ENCODE measurements around the gene TMEM179.

Gene TMEM179

DNA sequence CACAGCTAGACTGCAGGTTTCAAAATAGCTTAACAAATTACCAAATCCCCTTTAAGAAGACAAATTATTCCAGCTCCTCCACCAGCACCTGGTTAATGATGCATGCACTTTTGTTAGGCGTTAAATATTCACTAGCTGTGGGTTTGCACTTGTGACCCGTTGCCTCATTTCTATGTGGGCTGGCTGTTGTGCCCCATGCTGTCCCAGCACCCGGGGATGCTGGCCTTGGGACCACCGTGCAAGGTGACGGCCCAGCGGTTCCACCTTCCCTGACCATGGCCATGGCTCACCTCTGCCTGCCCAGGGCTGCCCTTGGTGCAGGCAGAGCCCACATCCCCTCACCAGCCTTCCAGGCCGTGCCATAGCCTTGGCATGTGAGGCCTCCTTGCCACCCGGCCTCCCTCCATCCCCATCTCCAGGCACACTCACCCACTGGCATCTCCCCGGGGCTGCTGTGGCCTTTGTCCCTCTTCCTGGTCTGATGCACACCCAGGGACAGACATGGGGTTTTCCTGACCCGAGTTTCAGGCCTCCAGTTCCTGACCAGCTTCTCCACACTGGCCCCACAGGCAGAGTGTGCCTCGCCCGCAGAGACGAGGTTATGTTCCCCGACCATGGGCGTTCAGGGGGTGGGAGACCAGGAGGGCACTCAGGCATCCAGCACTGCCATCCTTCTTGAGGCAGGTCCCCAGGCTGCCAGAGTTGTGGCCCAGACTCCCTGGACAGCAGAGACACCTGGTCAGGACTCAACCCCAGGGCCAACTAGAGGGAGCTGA lies 45.4 kb downstream of the TMEM179 start:
- in situ Hi-C loops (cut with HindIII; ENCODE audit: low sequenced_read_pairs) = no loop called here

DNA sequence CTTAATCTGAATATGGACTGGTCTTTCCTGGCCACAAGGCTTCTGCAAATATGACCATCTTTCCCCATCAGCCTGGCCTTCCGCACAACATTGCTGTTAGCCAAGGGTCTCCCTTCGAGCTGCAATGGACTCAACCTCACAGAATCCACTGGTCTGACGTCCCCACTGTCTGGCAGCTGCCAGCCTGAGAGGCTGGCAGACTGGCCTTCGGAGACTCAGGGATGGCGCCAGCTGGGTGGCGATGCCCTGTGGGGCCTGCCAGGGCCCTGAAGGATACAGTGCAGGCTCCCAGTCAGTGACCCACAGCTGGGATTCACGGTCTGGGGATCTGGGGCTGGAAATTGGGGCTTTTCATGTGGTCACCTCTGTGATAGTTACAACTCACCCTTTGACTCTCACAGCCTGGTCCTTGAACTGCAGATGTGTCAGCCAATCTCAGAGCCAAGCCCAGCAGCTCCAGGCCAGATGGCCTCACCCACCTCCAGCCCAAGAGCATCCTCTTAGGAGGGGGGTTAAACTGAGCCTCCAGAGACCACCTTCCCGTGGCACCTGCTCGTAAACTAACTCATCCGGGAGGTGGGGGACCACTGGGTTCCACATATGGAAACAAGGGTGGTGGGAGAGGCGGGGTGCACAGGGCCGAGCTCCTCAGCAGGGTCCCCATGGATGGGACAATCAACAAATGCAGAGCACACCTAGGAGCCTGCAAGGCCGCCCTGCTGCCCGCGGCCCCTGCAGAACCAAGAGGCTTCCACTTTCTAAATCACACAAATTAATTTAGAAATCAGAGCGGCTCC lies 46.1 kb downstream of the TMEM179 start:
- in situ Hi-C loops (cut with HindIII; ENCODE audit: low sequenced_read_pairs) = no loop called here

DNA sequence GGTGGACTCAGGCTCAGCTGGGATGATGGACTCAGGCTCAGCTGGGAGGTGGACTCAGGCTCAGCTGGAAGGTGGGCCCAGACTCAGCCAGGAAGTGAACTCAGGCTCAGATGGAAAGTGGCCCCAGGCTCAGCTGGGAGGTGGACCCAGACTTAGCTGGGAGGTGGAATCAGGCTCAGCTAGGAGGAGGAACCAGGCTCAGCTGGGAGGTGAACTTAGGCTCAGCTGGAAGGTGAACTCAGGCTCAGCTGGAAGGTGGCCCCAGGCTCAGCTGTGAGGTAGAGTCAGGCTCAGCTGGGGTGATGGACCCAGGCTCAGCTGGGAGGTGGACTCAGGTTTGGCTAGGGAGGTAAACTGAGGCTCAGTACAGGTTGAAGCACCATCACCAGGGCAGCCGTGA lies 46.8 kb downstream of the TMEM179 start:
- in situ Hi-C loops (cut with HindIII; ENCODE audit: low sequenced_read_pairs) = no loop called here

DNA sequence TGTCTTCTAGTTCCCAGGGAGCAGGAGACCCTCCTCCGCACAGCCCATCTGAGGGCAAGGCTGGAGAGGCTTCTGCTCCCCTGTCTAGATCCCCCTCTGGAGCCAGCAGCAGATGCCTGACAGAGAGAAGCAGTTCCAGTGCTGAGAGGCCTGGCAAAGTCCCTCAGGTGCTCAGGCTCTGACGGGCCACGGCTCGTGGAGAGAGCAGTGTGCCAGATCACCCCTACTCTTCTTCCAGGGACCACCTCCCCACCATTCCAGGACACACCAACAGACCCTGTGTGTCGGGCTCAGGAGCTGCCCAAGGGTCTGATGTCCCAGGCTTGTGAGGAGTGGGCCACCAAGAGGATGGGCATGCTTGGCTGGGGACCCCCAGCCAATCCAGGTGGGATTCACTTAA lies 47.5 kb downstream of the TMEM179 start:
- in situ Hi-C loops (cut with HindIII; ENCODE audit: low sequenced_read_pairs) = no loop called here

DNA sequence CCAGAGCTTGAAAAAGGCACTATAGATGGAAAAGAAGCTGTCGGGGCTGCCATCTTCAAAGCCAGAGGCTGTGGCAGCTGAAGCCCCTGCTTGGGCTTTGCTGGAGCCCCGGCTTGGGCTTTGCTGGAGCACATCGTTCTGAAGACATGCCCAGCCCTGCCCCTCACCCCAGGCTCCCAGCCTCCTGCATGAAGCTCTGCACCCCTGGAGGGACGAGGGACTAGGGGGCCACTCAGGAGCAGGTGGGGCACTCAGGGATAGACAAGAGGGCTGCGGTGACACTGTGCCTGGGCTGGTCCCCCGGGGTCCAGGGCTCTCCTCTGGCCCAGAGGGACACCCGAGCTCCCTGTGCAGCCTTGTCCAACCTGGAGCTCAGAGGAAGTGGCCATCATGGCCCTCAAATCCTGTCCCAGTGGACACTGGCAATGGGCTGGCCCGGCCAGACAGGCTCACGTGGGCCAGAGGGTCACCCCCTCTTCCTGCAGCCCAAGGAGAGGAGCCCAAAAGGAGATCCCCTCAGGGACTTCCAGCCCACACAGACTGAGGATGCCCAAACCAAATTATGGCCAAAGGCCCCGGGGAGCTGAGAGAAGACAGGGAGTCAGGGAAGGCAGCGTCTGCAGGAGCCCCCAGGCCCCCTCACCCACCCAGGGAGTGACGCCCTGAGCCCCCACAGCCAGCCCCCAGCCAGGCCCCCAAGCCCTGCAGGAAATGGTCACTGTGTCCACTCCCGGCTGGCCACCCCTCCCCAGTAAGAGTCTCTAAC lies 48.1 kb downstream of the TMEM179 start:
- in situ Hi-C loops (cut with HindIII; ENCODE audit: low sequenced_read_pairs) = no loop called here

DNA sequence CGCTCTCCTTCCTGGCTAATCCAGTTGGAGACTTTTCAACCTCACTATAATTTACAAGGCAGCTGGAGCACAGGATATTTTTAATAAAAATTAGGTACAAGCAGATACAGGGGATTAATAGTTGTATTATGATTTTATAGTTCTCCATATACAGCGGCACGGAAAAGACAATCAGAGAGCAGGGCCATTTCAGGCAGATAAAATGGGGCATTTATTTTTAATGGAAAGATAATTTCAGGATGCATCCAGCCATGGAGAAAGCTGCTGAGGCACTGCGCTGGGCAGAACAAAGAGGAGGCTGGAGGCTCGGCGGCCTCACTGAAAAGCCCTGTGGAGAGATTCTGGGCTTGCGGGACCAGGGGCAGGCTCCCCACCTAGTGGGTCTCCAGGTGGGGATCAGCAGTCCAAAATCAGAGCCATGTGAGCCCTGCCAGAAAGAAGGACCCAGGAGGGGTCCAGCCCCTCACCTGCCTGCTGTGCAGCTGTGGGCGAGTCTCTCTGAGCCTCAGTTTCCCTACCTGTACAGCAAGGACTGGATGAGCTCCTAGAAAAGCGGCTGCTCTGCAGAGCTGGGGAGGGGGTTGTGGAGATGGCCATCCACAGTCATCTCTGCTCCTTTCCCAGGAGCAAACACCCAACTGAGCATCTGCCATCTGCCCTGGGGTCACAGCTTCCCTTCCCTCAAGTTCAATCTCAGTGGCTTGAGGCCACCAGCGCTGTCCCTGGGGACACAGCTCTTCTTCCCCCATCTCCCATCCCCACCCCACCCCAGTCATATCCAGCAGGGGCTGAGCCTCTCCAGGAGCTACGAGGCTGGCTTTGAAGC lies 48.9 kb downstream of the TMEM179 start:
- in situ Hi-C loops (cut with HindIII; ENCODE audit: low sequenced_read_pairs) = no loop called here

DNA sequence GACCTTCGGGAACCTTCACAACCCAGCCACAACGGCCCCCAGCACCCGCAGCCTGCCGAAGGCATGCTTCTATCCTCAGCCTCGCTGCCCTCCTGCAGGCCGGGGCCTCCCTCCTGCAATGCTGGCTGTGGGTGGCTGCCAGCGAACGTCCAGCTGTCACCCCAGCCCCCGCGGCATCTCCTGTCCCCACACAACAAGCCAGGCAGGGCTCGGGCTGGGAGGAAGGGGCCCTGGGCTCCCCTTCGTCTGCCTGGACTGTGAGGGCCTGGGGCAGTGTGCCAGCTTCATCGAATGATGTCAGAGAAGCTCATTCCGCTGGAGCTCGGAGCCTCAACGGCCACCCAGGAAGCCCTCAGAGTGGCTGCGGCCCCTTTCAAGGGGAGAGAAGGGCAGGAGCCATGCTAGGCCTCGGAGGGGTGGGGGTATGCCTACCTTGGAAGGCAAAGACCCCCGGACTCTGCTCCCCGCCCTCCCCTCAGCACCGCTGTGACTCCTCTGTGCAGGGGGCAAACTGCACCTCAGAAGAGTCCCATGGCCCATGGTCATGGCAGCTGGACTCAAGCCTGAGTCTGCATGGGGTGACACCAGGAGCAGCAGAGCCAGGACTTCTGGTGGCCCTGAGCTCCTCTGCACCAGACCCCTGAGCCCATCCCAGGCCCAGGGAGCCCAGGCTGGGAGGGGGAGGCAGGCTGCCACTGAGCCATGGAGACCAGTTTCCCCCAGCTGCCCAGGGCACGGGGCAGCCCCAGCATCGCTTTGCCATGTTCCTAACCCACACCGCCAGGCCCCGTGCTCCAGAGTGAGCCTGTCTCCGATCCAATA lies 49.8 kb downstream of the TMEM179 start:
- in situ Hi-C loops (cut with HindIII; ENCODE audit: low sequenced_read_pairs) = no loop called here

DNA sequence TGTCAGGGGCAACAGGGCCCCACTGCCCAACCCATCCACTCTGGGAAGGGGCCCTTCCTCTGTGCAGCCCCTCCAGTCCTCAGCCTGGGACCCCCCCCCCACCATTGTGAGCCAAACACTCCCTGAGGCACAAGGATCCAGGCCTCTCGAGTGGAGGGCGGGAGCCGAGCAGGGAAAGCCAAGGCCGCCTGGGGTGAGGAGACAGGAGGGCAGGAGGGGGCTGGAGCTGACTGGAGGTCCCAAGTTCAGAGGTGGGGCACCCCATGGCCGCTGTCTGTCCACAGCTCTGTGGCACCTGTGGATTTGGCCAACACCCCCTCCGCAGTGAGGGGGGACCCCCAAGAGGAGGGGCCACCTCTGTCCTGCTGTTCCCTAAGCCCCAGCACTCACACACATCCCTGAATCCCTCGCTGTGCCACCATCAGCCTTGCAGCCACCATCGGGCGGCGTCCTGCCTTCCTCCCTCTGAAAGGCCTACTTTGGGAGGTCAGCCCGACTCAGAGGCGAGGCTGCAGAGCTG lies 50.4 kb downstream of the TMEM179 start:
- in situ Hi-C loops (cut with HindIII; ENCODE audit: low sequenced_read_pairs) = no loop called here

DNA sequence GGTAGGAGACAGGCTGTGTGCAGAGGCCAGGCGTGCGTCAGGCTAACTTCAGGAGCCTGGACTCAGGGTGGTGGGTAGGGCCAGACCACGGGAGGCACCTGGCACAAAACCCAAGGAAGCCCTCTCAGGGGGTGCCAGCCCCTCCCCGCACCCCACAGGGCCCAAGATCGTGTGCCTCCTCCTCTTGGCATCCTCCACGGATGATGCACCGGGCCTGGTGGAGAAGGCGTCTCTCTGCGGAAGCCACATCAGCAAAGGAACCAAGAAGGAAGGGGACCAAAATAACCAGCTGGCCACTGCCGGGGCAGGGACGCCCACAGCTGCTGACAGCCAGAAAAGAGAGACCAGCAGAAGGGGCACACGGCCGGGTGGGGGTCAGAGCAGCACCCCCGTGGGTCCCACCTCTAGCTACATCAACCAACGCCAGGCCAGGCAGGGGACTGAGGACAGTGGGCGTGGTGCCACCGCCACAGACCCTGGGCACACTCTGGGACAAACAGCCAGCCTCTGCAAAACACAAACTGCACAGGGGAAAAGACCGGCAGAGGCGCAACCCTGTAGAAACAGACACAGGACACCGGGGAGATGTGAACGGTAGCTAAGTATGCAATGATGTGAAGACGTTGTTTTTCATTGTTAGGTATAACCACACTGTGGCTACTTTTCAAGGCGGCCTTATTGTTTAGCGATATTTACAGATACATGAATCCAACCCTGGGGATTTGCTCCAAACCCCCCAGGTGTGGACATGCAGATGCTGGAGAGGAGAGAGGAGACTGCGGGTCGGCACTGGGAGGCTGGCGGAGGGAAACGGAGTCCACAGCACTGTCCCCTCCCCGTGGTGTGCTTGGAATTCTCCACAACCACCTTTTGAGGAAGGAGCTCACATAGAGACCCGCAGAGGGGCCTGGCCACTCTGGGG lies 51.1 kb downstream of the TMEM179 start:
- in situ Hi-C loops (cut with HindIII; ENCODE audit: low sequenced_read_pairs) = no loop called here

DNA sequence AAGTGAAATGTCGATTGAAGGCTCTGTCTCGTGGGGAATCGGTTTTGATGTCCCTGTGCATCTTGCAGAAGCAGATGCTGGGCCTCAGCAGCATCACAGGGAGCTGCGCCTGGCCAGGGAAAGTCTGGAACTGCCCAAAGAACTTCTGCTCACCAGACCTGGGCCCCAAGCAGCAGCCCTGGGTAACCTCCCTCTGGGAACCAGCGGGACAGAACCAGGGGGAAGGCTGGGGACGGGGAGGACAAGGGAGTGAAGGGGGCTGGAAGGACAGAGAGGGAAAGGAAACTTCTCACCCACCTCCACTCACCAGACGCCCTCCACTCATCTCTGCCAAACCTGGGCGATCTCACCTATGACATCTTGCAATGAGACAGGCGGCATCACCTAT lies 51.8 kb downstream of the TMEM179 start:
- in situ Hi-C loops (cut with HindIII; ENCODE audit: low sequenced_read_pairs) = no loop called here

DNA sequence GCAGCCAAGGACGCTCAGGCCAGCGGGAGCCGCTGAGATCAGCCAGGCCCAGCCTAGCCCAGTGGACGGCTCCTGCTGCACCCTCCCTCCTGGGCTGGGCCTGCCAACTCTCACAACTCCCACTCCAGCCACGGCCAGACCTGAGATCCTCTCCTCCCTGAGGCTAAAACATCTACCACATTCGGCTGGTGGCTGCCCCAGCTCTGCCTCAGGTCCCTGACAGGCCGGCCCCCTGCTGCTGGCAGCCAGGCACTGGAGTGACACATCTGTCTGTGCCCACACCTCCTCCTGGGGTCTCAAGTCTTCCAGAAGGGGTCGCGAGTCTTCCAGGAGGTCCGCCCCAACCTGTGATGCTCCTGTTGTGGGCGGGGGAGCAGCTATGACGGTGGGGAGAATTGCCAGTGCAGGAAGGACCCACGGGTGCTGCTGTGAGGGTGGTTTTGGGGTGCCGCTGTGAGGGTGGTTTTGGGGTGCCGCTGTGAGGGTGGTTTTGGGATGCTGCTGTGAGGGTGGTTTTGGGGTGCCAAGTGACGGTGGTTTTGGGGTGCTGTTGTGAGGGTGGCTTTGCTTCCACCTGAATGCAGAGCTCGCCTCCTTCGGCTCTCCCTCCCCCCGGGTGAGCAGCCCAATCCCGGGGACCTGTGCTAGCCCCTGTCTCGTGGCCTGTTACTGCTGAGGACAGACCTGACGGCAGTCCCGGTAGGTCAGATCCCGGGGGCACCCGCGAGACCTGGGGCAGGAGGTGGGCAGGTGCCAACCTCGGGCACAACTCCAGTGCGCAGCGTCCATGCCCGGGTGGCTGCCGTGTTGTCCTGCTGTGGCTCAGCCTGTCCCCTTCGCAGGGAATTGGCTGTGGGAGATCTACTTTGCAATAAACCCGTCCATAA lies 52.5 kb downstream of the TMEM179 start:
- in situ Hi-C loops (cut with HindIII; ENCODE audit: low sequenced_read_pairs) = no loop called here

DNA sequence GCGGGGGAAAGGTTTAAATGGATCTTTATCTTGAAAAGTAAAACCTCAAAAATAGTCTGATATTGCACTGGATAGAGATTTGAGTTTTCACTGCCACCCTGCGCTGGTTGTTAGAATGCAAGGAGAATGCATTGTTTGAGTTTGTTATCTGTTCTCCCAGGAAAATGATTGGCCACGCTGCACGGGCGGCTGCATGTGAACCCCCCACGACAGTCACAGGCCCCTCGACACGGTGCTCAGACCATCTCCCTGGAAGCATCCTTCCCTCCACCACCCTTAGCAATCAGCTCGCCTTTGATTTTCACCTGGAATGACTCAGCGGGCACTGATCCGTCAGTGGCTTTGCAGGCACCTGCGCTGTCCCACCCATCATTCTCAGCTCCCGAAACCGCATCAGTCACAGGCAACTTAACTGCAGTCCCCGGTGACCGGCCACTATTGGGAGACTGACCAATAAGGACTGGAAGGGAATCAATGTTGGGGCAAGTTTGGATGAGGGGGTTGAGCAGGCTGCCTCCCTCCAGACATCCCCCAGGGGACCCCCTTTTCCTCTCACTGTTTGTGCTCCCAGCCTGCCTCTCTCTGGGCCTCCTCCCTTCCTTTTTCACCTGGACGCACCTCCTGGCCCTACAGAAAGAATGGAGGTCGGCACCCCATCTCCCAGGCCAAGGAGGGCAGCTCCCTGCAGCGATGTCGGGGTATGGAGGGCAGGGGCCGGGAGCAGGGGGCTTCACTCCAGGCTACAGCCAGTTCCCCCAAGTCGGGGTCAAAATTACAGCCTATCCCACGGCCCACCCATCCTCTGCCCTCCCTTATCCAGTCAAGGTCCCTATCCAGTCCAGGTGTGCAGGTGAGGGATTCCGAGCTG lies 53.5 kb downstream of the TMEM179 start:
- in situ Hi-C loops (cut with HindIII; ENCODE audit: low sequenced_read_pairs) = no loop called here

DNA sequence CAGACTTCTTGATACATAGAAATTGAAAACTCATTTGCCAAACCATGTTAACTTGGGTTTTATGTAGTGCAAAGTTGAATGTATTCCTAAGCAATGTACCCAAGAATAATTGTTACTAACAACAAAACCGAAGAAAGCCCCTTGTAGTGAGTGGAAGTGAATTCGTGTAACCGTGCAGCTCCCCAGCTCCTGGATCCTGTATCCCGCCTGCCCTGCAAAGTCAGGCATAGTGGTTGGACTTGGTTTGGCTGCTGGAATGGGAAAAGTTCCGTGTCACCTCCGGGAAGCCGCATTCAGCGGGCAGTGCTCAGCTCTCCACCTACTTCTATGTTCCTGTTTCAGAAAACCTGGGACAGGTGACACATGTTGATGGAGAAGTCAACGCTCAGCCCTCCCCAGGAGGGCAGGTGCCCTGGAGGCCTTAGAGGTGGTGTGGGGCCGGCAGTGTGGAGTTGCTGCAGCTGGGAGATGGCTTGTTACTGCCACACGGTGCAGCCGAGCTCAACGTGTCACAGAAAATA lies 54.2 kb downstream of the TMEM179 start:
- in situ Hi-C loops (cut with HindIII; ENCODE audit: low sequenced_read_pairs) = no loop called here

DNA sequence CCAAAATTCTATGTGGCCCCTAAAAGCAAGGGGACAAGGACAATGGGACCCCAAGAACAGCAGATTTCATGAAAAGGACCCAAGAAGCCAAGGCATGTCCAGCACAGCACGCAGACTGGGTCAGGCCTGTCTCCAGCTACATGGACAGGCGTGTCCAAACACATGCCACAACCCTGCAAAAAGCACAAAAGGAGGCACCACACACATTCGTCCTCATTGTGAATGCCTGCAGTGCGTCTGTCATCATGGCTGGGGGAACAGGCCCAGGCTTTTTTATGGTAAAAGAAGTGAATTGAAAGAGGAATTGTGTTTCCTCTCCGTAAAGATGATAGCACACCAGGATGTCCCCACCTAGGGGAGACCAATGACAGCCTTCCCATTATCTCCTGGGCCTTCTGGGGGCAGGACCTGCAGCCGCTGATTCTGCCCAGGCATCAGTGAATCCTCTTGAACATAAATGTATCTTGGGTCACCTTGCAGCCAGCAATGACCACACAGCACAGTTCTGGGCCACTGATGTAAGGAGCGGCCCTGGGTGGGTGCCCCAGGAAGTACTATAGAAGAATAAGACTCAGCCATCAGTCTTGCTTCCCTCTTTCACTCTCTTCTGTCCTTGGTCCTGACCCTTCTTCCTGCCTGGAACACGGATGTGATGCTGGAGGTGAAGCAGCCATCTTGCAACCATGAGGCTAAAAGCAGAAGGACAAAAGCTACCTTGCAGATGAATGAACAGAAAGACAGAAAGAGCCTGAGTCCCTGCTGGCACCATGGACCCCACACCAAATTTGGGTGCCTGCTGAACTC lies 54.8 kb downstream of the TMEM179 start:
- in situ Hi-C loops (cut with HindIII; ENCODE audit: low sequenced_read_pairs) = no loop called here

DNA sequence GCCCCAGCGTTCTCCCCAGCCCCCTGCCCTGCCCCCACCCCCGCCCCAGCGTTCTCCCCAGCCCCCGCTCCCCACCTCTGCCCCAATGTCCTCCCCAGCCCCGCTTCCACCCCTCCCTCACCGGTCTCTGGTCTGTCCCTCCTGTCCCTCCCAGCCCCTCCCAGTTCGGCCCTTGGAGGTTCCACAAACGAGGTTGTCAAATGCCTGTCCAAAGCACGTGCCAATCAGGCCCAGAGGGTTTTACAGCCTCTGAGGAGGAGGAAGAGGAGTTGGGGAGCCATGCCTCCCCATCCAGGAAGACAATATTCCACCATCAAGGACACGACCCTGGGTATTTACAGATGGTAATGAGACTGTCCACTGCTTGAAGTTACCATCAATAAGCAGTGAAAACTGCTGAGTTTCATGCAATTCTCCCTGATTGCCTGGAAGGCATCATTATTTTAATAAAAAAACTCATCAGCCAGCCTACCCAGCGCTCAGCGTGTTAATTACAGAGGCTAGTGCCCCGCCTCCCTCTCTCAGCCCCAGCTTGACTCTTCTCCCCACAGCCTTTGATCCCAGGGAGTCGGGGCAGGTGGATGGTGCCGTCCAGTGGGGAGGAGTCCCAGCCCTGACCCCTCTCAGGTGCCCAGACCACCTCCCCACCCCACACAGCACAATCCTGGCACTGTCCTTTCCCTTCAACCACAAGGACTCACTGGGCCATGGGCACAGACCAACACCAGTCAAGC lies 55.6 kb downstream of the TMEM179 start:
- in situ Hi-C loops (cut with HindIII; ENCODE audit: low sequenced_read_pairs) = no loop called here
